ENCODE measurements around the gene TRMO.

The TRMO gene

DNA sequence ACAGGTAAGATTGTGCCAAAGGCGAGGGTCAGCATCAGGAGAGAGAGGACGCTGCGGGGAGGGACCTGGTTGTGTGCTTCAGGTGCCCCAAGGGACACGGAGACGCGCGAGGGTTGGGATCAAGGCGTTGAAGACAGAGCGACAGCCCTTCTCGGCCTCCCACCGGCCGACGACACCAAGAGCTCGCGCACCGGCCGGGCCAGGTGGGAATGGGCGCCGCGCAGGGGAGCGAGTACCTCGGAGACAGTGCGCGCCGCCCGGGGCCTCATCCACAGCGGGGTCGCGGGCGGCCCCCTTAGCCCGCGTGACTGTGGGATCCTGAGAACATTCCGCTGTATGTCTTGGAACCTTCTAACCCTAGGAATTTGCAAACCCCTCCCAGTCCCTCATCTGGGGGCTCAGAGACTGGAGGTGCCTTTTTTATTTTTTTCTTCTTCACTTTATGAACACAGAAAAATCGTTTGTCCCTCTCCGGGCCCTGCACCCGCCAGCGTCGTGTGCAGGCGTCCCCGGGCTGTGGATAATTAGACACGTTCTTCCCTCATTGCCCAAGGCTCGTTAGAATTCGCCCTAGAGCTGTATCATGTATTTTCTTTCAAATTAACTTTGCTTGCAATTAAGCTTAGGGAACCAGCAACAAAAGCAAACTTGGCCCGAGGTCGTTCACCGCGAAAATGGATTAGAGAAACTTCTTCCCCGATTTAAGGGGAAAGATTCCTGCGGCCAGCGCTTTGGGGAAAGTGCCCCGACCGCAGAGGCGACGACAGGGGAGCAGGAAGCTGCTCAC lies 64.5 kb downstream of the TRMO start:
- DNase-seq: no peak

DNA sequence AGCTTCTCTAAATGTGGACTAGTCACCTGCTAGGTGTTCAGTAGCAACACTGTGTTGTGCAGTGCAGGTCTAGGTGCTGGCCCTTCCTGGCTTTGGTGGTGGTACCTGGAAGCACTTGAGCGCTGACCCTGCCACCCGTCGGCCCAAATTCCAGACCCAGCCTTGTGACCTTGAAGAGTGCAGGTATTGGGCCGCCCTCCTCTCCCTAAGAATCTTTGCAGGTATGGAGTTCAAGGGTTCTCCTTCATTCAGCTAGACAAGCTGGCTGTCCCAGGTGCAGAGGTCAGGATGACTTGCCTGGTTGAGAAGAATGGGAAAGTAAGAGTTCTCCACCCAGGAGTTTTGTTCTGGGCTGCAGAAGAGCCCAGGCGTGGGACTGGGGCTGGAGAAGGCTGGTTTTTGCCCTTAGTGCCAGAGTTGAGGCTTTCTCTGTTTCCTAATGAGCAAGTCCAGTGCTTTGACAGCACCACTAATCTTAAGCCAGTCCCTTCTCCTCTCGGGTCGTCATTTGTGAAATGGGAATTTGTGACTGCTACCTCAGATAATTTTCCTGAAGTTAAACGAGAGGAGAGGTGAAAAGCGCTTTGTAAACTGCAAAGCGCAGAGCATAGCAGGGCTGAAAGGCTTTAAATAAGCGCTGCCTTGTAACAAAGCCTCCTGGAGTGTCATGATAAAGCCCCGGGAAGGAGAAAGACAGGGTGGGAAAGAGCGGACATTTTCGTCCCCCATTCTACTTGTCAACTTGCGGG lies 65.3 kb downstream of the TRMO start:
- DNase-seq: no peak

DNA sequence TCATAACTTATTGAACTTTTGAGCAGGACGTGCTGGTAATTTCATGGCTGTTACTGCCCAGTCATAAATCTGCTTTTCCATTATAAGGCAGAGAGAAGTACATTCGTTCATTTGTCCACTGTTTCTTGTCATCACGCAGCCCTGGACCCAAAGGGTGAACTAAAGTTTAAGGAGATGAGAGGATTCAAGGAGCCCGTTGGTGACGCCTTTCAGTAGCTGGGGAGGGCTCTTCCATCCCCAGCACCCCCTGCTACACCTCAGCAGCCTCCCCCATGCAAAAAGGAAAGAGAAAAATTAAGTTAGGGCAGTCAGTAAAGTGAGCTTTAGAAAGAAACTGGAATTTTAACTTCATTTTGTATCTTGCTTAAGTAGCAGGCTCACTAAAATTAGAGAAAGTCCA lies 66.4 kb downstream of the TRMO start:
- no peak for DNase-seq

DNA sequence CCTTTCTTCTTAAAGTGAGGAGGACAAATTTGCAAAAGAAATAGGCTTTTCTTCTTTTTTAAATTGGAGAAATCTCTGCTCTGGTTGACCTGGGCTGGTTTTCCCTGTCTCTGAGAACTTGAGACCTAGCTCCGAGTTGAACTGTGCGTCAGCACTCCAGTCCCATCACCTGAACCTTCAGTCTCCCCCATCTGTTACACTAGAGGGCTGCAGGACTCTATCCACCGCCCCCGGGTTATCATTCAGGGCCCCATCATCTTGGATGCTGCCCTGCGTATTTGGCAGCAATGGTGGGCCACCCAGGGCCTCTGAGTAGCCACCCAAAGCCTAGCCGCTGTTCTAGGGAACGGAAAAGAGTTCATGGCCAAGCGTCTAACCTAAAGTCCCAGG lies 66.8 kb downstream of the TRMO start:
- DNase-seq: no peak

DNA sequence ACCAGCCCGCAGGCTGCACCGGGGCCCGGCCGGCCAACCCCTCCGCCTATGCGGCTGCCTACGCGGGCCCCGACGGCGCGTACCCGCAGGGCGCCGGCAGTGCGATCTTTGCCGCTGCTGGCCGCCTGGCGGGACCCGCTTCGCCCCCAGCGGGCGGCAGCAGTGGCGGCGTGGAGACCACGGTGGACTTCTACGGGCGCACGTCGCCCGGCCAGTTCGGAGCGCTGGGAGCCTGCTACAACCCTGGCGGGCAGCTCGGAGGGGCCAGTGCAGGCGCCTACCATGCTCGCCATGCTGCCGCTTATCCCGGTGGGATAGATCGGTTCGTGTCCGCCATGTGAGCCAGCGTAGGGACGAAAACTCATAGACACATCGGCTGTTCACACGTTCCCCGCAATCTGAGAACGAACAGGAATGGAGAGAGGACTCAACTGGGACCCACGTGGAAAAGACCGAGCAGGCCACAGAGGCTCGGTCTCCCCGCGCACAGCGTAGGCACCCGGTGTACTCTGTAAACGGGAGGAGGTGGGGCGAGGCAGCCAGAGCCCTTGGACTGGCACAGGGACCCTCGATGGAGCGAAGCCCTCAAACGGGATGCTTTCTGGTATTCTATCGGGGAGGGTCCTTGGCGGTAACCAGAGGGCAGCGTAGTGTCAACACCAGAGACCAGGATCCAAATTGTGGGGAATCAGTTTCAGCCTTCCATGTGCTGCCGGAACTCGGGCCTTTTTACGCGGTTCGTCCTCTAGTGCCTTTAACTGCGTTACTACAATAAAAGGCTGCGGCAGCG lies 67.4 kb downstream of the TRMO start:
- DNase-seq: no peak
